Endothelial cell of umbilical vein (primary cell): ENCODE results near the gene TRERF1. TPM values are rescaled to one million over a fixed set of nuclear protein-coding genes. Genes with fewer than 3 reads are reported as not detected.

Experiments
- BruUV-seq: library from RNA; stranded (reverse); fragments of 400-500 nt; replicated peaks from 2 replicates; lab custom pipeline; 2021; lab: Mats Ljungman, UMichigan
- CTCF ChIA-PET: fragments of 300-600, 350-600 bp; sonication (Branson Sonifier 250); formaldehyde crosslinking; loops from one replicate; lab custom pipeline; 2021; ENCODE audit warnings: antibody characterized with exemption, inconsistent platforms; lab: Charles Lee
- POLR2A ChIA-PET: fragments of 300-600, 350-600 bp; sonication (Branson Sonifier 250); formaldehyde crosslinking; loops from one replicate; lab custom pipeline; 2021; ENCODE audit warnings: antibody characterized with exemption, inconsistent platforms; lab: Charles Lee
- DNase-seq: peaks from one replicate; pipeline ENCODE4 v3.0.0-alpha.2; 2011; ENCODE audit warnings: low read depth, low spot score
- FAIRE-seq: peaks from 2 replicates; lab custom pipeline; 2011; peaks lifted over from hg19 to GRCh38; lab: Jason Lieb, UNC
- H2AFZ ChIP-seq: 2 replicates; pipeline ENCODE4 v1.6.0; 2012; ENCODE audit warnings: low read depth, low read length, control low read depth, inconsistent platforms
- H3K27ac ChIP-seq: 2 replicates; pipeline ENCODE4 v1.5.1; 2011; ENCODE audit warnings: low read depth, mild to moderate bottlenecking, control low read depth, low read length, moderate library complexity; ENCODE audit not compliant: insufficient read depth
- H3K27me3 ChIP-seq, 2 experiments: 2 replicates each; pipeline versions ENCODE4 v1.6.0 to v1.6.1; 2011; ENCODE audit warnings: low read length in 2 of 2, mixed read lengths in 1 of 2; ENCODE audit not compliant: control insufficient read depth in 2 of 2, insufficient read depth in 2 of 2
- H3K36me3 ChIP-seq, 2 experiments: 2 replicates in 1 of 2; 3 replicates in 1 of 2; pipeline ENCODE4 v1.5.1; 2011; ENCODE audit warnings: low read length in 2 of 2, mild to moderate bottlenecking in 1 of 2, moderate library complexity in 1 of 2; ENCODE audit not compliant: control insufficient read depth in 2 of 2, insufficient read depth in 2 of 2; ENCODE audit errors: extremely low read depth in 1 of 2
- H3K4me1 ChIP-seq: 3 replicates; pipeline ENCODE4 v1.5.1; 2011; ENCODE audit warnings: mild to moderate bottlenecking, low read length; ENCODE audit not compliant: control insufficient read depth, insufficient read depth; ENCODE audit errors: extremely low read depth
- H3K4me2 ChIP-seq: 2 replicates; pipeline ENCODE4 v1.6.1; 2011; ENCODE audit warnings: low read length, control low read depth, mixed read lengths; ENCODE audit not compliant: insufficient read depth
- H3K4me3 ChIP-seq, 3 experiments: fragments of 200-600 bp in 1 of 3; sonication (generic), shearing (Covaris generic) in 1 of 3; replicated peaks in 1 of 3; 2 replicates each; pipeline ENCODE4 v1.5.1; 2011 to 2016; ENCODE audit warnings: control low read depth in 3 of 3, low read length in 3 of 3, mild to moderate bottlenecking in 2 of 3, inconsistent platforms in 1 of 3, low read depth in 1 of 3, moderate library complexity in 1 of 3; ENCODE audit not compliant: insufficient read depth in 1 of 3
- H3K79me2 ChIP-seq: 2 replicates; pipeline ENCODE4 v1.6.0; 2012; ENCODE audit warnings: low read length, inconsistent platforms; ENCODE audit not compliant: control insufficient read depth, insufficient read depth
- H3K9ac ChIP-seq: replicated peaks from 2 replicates; pipeline ENCODE3; 2011; ENCODE audit warnings: low read length, control low read depth; ENCODE audit not compliant: insufficient read depth; ENCODE audit errors: extremely low read depth
- H3K9me1 ChIP-seq: replicated peaks from 3 replicates; pipeline ENCODE4 v1.6.0; 2011; ENCODE audit warnings: mild to moderate bottlenecking, low read length; ENCODE audit not compliant: control insufficient read depth, insufficient read depth; ENCODE audit errors: extremely low read depth
- H3K9me3 ChIP-seq: replicated peaks from 2 replicates; pipeline ENCODE4 v1.5.1; 2012; ENCODE audit warnings: low read length, inconsistent platforms; ENCODE audit not compliant: control insufficient read depth, insufficient read depth
- H4K20me1 ChIP-seq: replicated peaks from 2 replicates; pipeline ENCODE3; 2011; ENCODE audit warnings: mild to moderate bottlenecking, low read length; ENCODE audit not compliant: control insufficient read depth, insufficient read depth; ENCODE audit errors: extremely low read depth
- CTCF ChIP-seq, 2 donors: IDR thresholded peaks; 1 replicate in 1 of 2; 2 replicates in 1 of 2; pipeline ENCODE4 v1.5.1; 2011; ENCODE audit warnings: low read length in 2 of 2, mild to moderate bottlenecking in 2 of 2, moderate library complexity in 2 of 2, control low read depth in 1 of 2, inconsistent platforms in 1 of 2, low read depth in 1 of 2; ENCODE audit not compliant: insufficient read depth in 1 of 2; ENCODE audit errors: extremely low read depth in 1 of 2
- EZH2 ChIP-seq: IDR thresholded peaks from 2 replicates; pipeline ENCODE4 v1.6.1; 2012; ENCODE audit warnings: borderline replicate concordance, low read depth, mild to moderate bottlenecking, moderate library complexity, low read length, inconsistent platforms; ENCODE audit not compliant: severe bottlenecking
- FOS ChIP-seq: IDR thresholded peaks from 2 replicates; pipeline ENCODE4 v1.6.1; 2011; ENCODE audit warnings: mild to moderate bottlenecking, low read length, moderate library complexity, borderline replicate concordance; ENCODE audit not compliant: insufficient read depth
- GATA2 ChIP-seq: IDR thresholded peaks from 2 replicates; pipeline ENCODE4 v1.7.0; 2011; ENCODE audit warnings: low read depth, mild to moderate bottlenecking, moderate library complexity, mixed read lengths, low read length; ENCODE audit not compliant: insufficient read length, insufficient read depth
- JUN ChIP-seq: IDR thresholded peaks from 2 replicates; pipeline ENCODE4 v1.6.1; 2011; ENCODE audit warnings: borderline replicate concordance, low read depth; ENCODE audit not compliant: insufficient read length, insufficient read depth
- MAX ChIP-seq: IDR thresholded peaks from 2 replicates; pipeline ENCODE4 v1.6.1; 2011; ENCODE audit not compliant: insufficient read depth, insufficient read length
- MYC ChIP-seq: IDR thresholded peaks from one replicate; pipeline ENCODE4 v1.6.1; 2011; ENCODE audit warnings: mild to moderate bottlenecking, low read depth, low read length
- POLR2A ChIP-seq: IDR thresholded peaks from 2 replicates; pipeline ENCODE4 v1.6.1; 2012; ENCODE audit warnings: low read depth, mild to moderate bottlenecking, control low read depth, low read length
- POLR2AphosphoS5 ChIP-seq: IDR thresholded peaks from 2 replicates; pipeline ENCODE4 v1.6.1; 2012; ENCODE audit warnings: low read depth, mild to moderate bottlenecking, control low read depth, low read length, moderate library complexity; ENCODE audit not compliant: insufficient read depth
- dilution Hi-C: fragments of 300-500 bp; cut with MboI; formaldehyde crosslinking; loops from one replicate; pipeline ENCODE4 v1.15.0; 2019; ENCODE audit warnings: low sequenced_read_pairs; ENCODE audit not compliant: extremely low pct_ligation_motif_present
- intact Hi-C: fragments of 100-400 bp; cut with micrococcal nuclease; formaldehyde crosslinking; loops from one replicate; pipeline ENCODE4 v1.10.0; 2022
- polyA plus RNA-seq, 4 experiments: library from polyadenylated mRNA; depleted of rRNA in 3 of 4; stranded (reverse) in 3 of 4; unstranded in 1 of 4; fragments of >200 nt; gene quantifications; 2 replicates each; pipeline versions ENCODE4 v1.2.1 to v1.2.3, GENCODE V29; 2011 to 2012; ENCODE audit warnings: missing spikeins in 1 of 4
- total RNA-seq: library from RNA; stranded (reverse); gene quantifications from 2 replicates; pipeline ENCODE4 v1.2.3, GENCODE V29; 2021

The TRERF1 gene
- total and polyA plus RNA-seq, 2 donors (not counting 3 experiments of a cell fraction or from before 2014, with no cell fraction given), result 0.73 to 5.5 TPM

DNA sequence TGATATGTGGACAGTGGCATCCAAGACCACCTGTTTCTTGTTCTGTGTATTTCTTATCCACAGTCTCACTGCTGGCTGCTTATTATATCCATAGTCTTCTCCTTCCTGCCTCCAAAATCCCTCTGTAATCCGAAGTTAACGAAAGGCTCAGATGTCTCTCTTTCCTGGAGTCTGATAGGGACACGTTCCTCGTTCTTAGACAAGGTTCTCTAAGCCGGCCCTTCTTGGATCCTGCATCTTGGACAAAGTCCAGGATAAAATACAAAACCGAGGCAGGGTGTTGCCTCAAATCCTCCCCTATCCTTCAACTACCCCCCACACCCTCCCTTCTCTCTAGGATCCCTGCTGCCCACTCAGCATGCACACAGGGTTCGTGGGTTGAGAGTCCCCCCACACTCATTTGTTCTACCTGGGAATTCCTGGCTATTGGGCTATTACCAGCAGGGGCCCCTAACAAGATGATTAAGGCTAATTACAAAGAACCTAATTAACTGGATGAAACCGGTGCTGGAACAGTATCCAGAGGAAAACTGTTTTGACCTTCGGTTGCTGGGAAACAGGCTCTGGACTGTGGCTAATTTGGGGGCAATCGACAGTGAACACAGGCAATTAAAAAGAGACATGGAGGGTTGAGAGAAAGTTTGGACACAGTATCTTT lies 201.3 kb downstream of the TRERF1 start:
- dilution Hi-C loops (no loop called here), intact Hi-C loops (no loop called here)
- Histone ChIP-seq H3K27me3 (no peaks in the 10 kb centered on the region), H2AFZ (no peak overlapping the region), H3K4me2 (no peak overlapping the region), H3K9me3 (no peaks in the 10 kb centered on the region), H3K79me2 (no peaks in the 10 kb centered on the region), H3K27ac (no peak overlapping the region), H3K4me1 (peaks cover 5% of the 10 kb centered on the region), H3K36me3 (no peaks in the 10 kb centered on the region), H3K9me1 (no peaks in the 10 kb centered on the region), H3K4me3 (no peak overlapping the region), H4K20me1 (no peaks in the 10 kb centered on the region), H3K9ac (no peak overlapping the region)
- no TSS peak for BruUV-seq
- TF ChIP-seq GATA2 (no peak), MYC (no peak), JUN (no peak), MAX (no peak), FOS (no peak)
- POLR2A ChIA-PET, result no interaction called here
- FAIRE-seq (no peak), DNase-seq (no peak)
- CTCF ChIA-PET, result no interaction called here

DNA sequence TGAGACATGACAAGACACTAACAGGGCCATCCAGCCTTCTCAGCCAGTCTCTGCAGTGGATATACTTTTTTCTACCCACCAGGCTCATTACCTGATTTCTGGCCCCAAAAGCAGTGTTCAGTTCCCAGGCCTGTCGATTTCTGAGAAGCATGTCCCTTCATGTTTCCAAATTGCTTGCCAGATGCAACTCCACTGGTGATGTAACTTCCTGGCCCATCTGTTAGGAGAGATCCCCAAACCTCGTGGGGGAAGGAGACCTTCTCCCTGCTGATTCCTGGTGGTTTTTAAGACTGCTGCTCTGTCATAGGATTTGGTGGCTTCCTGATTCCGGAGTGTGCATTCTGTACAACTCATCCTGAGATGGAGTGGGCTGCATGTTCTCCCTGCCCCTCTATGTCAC lies 202.4 kb downstream of the TRERF1 start:
- Histone ChIP-seq H3K9me3 (no peaks in the 10 kb centered on the region), H3K79me2 (no peaks in the 10 kb centered on the region), H3K27me3 (no peaks in the 10 kb centered on the region), H3K36me3 (no peaks in the 10 kb centered on the region), H3K27ac (no peak overlapping the region), H3K9ac (no peak overlapping the region), H3K4me2 (no peak overlapping the region), H2AFZ (no peak overlapping the region), H3K9me1 (no peaks in the 10 kb centered on the region), H3K4me1 (peaks cover 5% of the 10 kb centered on the region), H4K20me1 (no peaks in the 10 kb centered on the region), H3K4me3 (no peak overlapping the region)
- FAIRE-seq, result no peak
- ChIA-PET POLR2A (no interaction called here), CTCF (no interaction called here)
- intact Hi-C loops, result no loop called here
- DNase-seq, result no peak
- no TSS peak for BruUV-seq
- dilution Hi-C loops, result no loop called here
- TF ChIP-seq FOS, result no peak
- no peak for TF ChIP-seq POLR2A
- no peak for TF ChIP-seq EZH2
- no peak for TF ChIP-seq MAX
- no peak for TF ChIP-seq JUN
- no peak for TF ChIP-seq CTCF (IDR thresholded peaks at IDR 0.05; ENCODE audit: extremely low read depth in 1 of 2, insufficient read depth in 1 of 2, low read depth in 1 of 2, low read length in 2 of 2)
- TF ChIP-seq MYC, result no peak
- TF ChIP-seq POLR2AphosphoS5, result no peak
- TF ChIP-seq GATA2, result no peak
